GM23338 (cell line): ENCODE measurements around the gene ZGLP1. TPM values are rescaled to one million over a fixed set of nuclear protein-coding genes. Genes with fewer than 3 reads are reported as not detected.

Source experiments
- ATAC-seq: fragments of 200-7000 bp; cut with Tn5 transposase; 3 replicates; pipeline ENCODE4 v1.9.1; 2020
- DNase-seq: peaks from one replicate; pipeline ENCODE4 v3.0.0-alpha.2; 2015; ENCODE audit warnings: low spot score
- H2AFZ ChIP-seq: fragments of 200-600 bp; sonication (generic); 2 replicates; pipeline ENCODE4 v1.8.0; 2016; ENCODE audit warnings: antibody characterized with exemption, mild to moderate bottlenecking, moderate library complexity
- H3F3A ChIP-seq: fragments of 200-600 bp; sonication (generic); replicated peaks from 2 replicates; pipeline ENCODE4 v1.8.0; 2017; ENCODE audit warnings: antibody characterized with exemption, mixed run types, low read depth
- H3K27ac ChIP-seq: fragments of 200-600 bp; sonication (generic); 2 replicates; pipeline ENCODE4 v1.6.1; 2016; ENCODE audit warnings: low read depth
- H3K27me3 ChIP-seq: fragments of 200-600 bp; sonication (generic); 2 replicates; pipeline ENCODE4 v1.8.0; 2016; ENCODE audit warnings: mild to moderate bottlenecking, mixed run types, moderate library complexity; ENCODE audit not compliant: insufficient read depth
- H3K36me3 ChIP-seq: fragments of 200-600 bp; sonication (generic); 2 replicates; pipeline ENCODE4 v1.8.0; 2016; ENCODE audit warnings: mild to moderate bottlenecking; ENCODE audit not compliant: insufficient read depth
- H3K4me1 ChIP-seq: fragments of 200-600 bp; sonication (generic); 2 replicates; pipeline ENCODE4 v1.8.0; 2016; ENCODE audit warnings: mild to moderate bottlenecking, moderate library complexity; ENCODE audit not compliant: insufficient read depth
- H3K4me2 ChIP-seq: fragments of 200-600 bp; sonication (generic); 2 replicates; pipeline ENCODE4 v1.7.1; 2017; ENCODE audit warnings: mixed run types
- H3K4me3 ChIP-seq: fragments of 200-600 bp; sonication (generic); 2 replicates; pipeline ENCODE4 v1.6.1; 2016; ENCODE audit warnings: mixed run types
- H3K79me2 ChIP-seq: fragments of 200-600 bp; sonication (generic); replicated peaks from 2 replicates; pipeline ENCODE4 v1.8.0; 2017; ENCODE audit warnings: mild to moderate bottlenecking; ENCODE audit not compliant: insufficient read depth
- H3K9me2 ChIP-seq: fragments of 200-600 bp; sonication (generic); 2 replicates; pipeline ENCODE4 v1.8.0; 2017; ENCODE audit not compliant: insufficient read depth
- H4K20me1 ChIP-seq: fragments of 200-600 bp; sonication (generic); replicated peaks from 2 replicates; pipeline ENCODE4 v1.8.0; 2017; ENCODE audit warnings: mild to moderate bottlenecking; ENCODE audit not compliant: insufficient read depth
- H3K27ac Mint-ChIP-seq: 2 replicates; pipeline ENCODE4 v1.8.0; 2020; ENCODE audit warnings: inconsistent platforms, mild to moderate bottlenecking, moderate library complexity, mixed read lengths
- H3K27me3 Mint-ChIP-seq: 3 replicates; pipeline ENCODE4 v1.8.0; 2022; ENCODE audit warnings: low read depth, mild to moderate bottlenecking, moderate library complexity, mixed read lengths, inconsistent platforms; ENCODE audit not compliant: insufficient read depth, poor library complexity
- H3K36me3 Mint-ChIP-seq: 3 replicates; pipeline ENCODE4 v1.8.0; 2021; ENCODE audit warnings: low read depth, mild to moderate bottlenecking, inconsistent platforms, moderate library complexity, mixed read lengths
- H3K4me1 Mint-ChIP-seq: 3 replicates; pipeline ENCODE4 v1.8.0; 2020; ENCODE audit warnings: mild to moderate bottlenecking, inconsistent platforms, mixed read lengths
- H3K4me3 Mint-ChIP-seq: 3 replicates; pipeline ENCODE4 v1.8.0; 2021; ENCODE audit warnings: moderate library complexity, mild to moderate bottlenecking, inconsistent platforms, mixed read lengths
- H3K9me3 Mint-ChIP-seq: 3 replicates; pipeline ENCODE4 v1.8.0; 2020; ENCODE audit warnings: moderate library complexity, mild to moderate bottlenecking, inconsistent platforms, mixed read lengths
- CTCF ChIP-seq, 2 experiments: fragments of 200-600 bp in 1 of 2; sonication (generic) in 1 of 2; conservative IDR thresholded peaks; 2 replicates each; pipeline versions ENCODE4 v1.5.1 to v1.6.1; 2016 to 2017; ENCODE audit warnings: antibody characterized with exemption in 2 of 2, low read depth in 2 of 2, mild to moderate bottlenecking in 2 of 2, moderate library complexity in 1 of 2
- JUNB ChIP-seq: IDR thresholded peaks from one replicate; pipeline ENCODE4 v1.6.1; 2016; ENCODE audit warnings: antibody characterized with exemption; ENCODE audit not compliant: unreplicated experiment
- POLR2AphosphoS5 ChIP-seq: IDR thresholded peaks from 2 replicates; pipeline ENCODE4 v1.6.1; 2016; ENCODE audit warnings: antibody characterized with exemption, low read depth
- STAT1 ChIP-seq: IDR thresholded peaks from one replicate; pipeline ENCODE4 v1.6.1; 2016; ENCODE audit warnings: antibody characterized with exemption; ENCODE audit not compliant: unreplicated experiment
- polyA plus RNA-seq: library from polyadenylated mRNA; unstranded; fragments of >200 nt; fragmentation: Nextera tagmentation; extraction: Ambion mirVana; gene quantifications from 2 replicates; pipeline ENCODE4 v1.2.1, GENCODE V29; 2016
- total RNA-seq: library from RNA; depleted of rRNA; stranded (reverse); fragments of >200 nt; shearing (Covaris generic); gene quantifications from 2 replicates; pipeline ENCODE4 v1.2.3, GENCODE V29; 2014

Gene ZGLP1
- total and polyA plus RNA-seq, 2 experiments from 2014 or later, result 1.5 to 5.3 TPM

- Histone ChIP-seq H3K27ac (no peak overlapping the region), H3K4me1 (peaks cover 26% of the 10 kb centered on the region; the same call in 1 of the 2 replicates), H3K79me2 (peaks cover 32% of the 10 kb centered on the region), H2AFZ (peak overlapping the region; percentile 83), H4K20me1 (peaks cover 10% of the 10 kb centered on the region), H3K36me3 (no peaks in the 10 kb centered on the region), H3K27me3 (no peaks in the 10 kb centered on the region), H3K4me2 (peak overlapping the region; percentile 93), H3F3A (peaks cover 6% of the 10 kb centered on the region), H3K4me3 (peak overlapping the region; percentile 99), H3K9me2 (no peaks in the 10 kb centered on the region)
- ATAC-seq, result peak; percentile 66
- peaks cover 20% of the 10 kb centered on the region for H3K4me1 Mint-ChIP-seq
- no peaks in the 10 kb centered on the region; the same call in 2 of the 3 replicates for H3K9me3 Mint-ChIP-seq
- H3K27me3 Mint-ChIP-seq, result peaks cover 19% of the 10 kb centered on the region
- no peak overlapping the region for H3K27ac Mint-ChIP-seq
- H3K36me3 Mint-ChIP-seq, result peaks cover 13% of the 10 kb centered on the region
- TF ChIP-seq STAT1 (no peak), POLR2AphosphoS5 (peak; percentile 66), CTCF (conservative IDR thresholded peaks at IDR 0.05; ENCODE audit: low read depth in 2 of 2) (peak; percentile 13 to 21; a peak in 3 of 4 replicates), JUNB (no peak)
- DNase-seq, result peak; percentile 95
- peak overlapping the region; percentile 98 for H3K4me3 Mint-ChIP-seq
Measured at GRCh38 chr19:10334588-10335351, 25.2 kb upstream of the ZGLP1 start.

- Histone ChIP-seq H3F3A (peaks cover 2% of the 10 kb centered on the region), H3K36me3 (0 out of 2 replicates have a peak, but pooled peaks cover 4% of the 10 kb centered on the region), H2AFZ (peak overlapping the region; percentile 83; the same call in 1 of the 2 replicates), H3K4me2 (peak overlapping the region; percentile 93), H3K4me3 (peak overlapping the region; percentile 99), H3K27ac (no peak overlapping the region), H3K4me1 (peaks cover 18% of the 10 kb centered on the region; the same call in 1 of the 2 replicates), H3K79me2 (peaks cover 33% of the 10 kb centered on the region), H4K20me1 (peaks cover 10% of the 10 kb centered on the region), H3K9me2 (no peaks in the 10 kb centered on the region), H3K27me3 (no peaks in the 10 kb centered on the region)
- ATAC-seq (peak; percentile 22), DNase-seq (no peak)
- H3K4me1 Mint-ChIP-seq, result peaks cover 14% of the 10 kb centered on the region
- H3K27me3 Mint-ChIP-seq, result peaks cover 17% of the 10 kb centered on the region
- peak overlapping the region; percentile 84 for H3K27ac Mint-ChIP-seq
- H3K36me3 Mint-ChIP-seq, result peaks cover 20% of the 10 kb centered on the region
- H3K9me3 Mint-ChIP-seq, result no peaks in the 10 kb centered on the region
- TF ChIP-seq STAT1, result no peak
- peak overlapping the region; percentile 98 for H3K4me3 Mint-ChIP-seq
Measured at GRCh38 chr19:10333758-10334587, 24.4 kb upstream of the ZGLP1 start.
